ENCODE measurements around the gene TMPRSS15.

TMPRSS15 gene

DNA sequence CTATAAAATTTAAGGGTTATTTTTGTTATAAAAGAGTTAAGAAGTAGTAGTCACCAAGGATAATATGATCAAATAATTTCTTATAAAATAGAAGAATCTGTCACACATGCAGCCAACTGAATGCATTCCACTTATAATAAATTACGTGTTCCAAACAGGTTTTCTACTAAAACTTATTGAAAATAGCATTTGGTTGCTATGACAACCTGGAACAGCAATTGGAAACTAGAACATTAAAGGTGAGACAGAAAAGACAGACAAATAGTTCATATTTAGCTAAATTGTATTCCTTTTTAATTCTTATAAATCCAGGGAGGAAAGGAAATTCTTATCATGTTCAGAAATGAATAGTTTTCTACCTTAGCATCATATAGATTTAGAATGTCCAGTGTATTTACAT, 168.0 kb downstream of the TMPRSS15 start:
- no peak for DNase-seq

DNA sequence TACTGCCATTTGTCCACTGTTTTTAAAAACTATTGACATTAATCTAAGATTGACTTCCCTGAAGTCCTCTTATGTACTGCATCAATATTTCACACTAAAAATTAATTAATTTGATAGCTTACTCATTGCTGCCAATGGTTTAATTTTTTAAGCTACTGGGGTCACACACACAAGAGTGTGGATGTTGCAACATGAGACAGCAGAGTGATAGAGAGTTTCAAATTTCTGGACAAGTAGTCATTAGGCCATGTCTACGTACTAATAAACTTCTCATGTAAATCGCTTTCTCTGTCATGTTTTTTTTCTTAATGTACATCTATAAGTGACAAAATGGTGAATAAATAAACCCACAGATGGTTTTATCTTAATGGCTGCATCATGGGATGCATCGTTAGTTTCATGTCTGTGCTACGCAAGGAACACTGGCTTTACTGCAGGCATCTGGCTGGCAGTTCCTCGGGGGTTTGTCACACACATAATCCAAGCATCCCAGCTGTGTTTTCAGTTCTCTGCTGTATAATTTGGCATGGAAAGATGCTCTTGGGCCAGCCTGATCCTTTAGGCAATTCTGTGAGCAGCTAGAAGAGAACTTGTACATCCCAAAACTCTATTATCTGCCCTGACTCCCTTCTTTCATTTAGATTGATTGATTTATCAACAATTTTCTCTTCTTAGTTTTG, 175.4 kb downstream of the TMPRSS15 start:
- no peak for DNase-seq

DNA sequence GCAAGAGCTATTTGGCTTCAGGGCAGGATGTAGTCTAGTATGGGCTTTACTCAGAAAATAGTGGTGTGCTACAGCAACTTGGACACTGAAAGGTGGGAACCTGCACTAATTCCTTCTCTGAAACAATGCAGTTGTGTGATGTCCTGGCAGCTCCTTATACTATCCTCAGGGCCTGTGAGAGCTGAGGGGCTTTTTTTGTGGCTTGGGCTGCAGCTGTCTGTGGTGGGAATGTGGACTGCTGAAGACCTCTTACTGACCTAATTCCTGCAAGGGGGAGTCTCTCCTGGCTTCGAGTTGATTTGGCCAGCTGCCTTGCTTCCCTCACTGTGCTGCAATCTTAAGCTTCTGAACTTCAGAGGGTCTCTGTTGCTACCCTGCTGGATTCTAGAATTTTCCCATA, 181.2 kb downstream of the TMPRSS15 start:
- DNase-seq = no peak

DNA sequence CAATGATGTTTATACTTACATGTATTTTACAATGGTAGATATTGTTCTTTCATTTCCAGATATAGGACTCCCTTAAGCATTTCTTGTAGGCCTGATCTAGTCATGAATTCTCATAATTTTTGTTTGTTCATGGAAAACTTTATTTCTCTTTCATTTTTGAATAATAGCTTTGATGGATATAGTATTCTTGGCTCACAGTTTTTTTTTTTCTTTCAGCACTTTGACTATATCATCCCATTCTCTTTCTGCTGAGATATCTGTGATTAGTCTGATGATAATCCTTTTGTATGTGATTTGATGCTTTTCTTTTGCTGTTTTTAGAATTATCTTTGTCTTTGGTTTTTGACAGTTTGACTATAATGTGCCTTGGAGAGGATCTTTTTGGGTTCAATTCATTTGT, 183.1 kb downstream of the TMPRSS15 start:
- no peak for DNase-seq
